Hair follicle dermal papilla cell (primary cell): ENCODE data around the gene TACR2. TPM values are rescaled to one million over a fixed set of nuclear protein-coding genes. Genes with fewer than 3 reads are reported as not detected.

Experiments
- total RNA-seq: library from RNA; depleted of rRNA; stranded (reverse); fragments of >200 nt; gene quantifications from 2 replicates; pipeline ENCODE4 v1.2.3, GENCODE V29; 2012

The TACR2 gene
- total RNA-seq, result 0.12 and 0.32 TPM in 2 replicates

GRCh38 chr10:69416695-69417094 is at the start of gene TACR2:
Gene TACR2 (minus strand): TSS chr10:69416918. CDS start chr10:69416323, 595 bp downstream.

DNA sequence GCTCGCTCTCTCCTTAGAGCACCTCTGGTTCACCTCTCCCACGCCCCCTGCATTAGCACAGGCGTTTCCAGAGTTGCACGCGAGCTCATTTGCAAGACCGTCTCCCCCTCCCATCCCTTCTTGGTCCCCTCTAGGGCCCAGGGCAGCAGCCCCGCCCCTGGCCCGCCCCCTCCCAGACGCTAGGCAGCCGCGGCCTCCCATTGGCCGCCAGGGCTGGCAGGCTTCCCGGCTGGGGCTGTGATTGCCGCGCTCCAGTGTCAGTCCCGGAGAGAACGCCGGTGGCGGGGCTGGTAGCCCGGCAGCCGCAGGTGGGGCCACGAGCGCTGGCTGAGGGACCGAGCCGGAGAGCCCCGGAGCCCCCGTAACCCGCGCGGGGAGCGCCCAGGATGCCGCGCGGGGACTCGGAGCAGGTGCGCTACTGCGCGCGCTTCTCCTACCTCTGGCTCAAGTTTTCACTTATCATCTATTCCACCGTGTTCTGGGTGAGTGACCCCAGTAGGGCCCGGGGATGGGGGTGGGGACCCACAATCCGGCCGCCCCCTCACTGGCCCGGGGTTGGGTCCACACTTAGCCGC is 34.6 kb upstream of the TACR2 start, which contains the start of gene TSPAN15:
TSS of gene TSPAN15 (plus strand) at position 257 of the 575 bp plus-strand sequence. CDS start at position 387, 130 bp downstream.

Other genes starting within 250 kb of the TACR2 start
- gene SUPV3L1, start 236.7 kb downstream of the TACR2 start, total RNA-seq, result 24.5 and 27.4 TPM in 2 replicates
- 0.16 and 0.24 TPM in 2 replicates for gene HKDC1, start 196.6 kb downstream of the TACR2 start, total RNA-seq
- 141 and 167 TPM in 2 replicates for gene HK1, start 138.4 kb downstream of the TACR2 start, total RNA-seq
- 1.3 TPM in 2 replicates for gene TSPAN15, start 34.5 kb upstream of the TACR2 start, total RNA-seq
- gene NEUROG3, start 156.5 kb upstream of the TACR2 start, total RNA-seq, result not detected in 2 replicates
- gene FAM241B, start 213.3 kb upstream of the TACR2 start, total RNA-seq, result not detected in 2 replicates